Upper lobe of left lung (tissue), 6 donors: ENCODE data around the gene OAF. TPM values are rescaled to one million over a fixed set of nuclear protein-coding genes. Genes with fewer than 3 reads are reported as not detected.

Source experiments
- ATAC-seq, 2 donors: fragments of 200-7000 bp; cut with Tn5 transposase; one replicate each; pipeline ENCODE4 v1.9.1; 2022; ENCODE audit warnings: mild to moderate bottlenecking in 2 of 2, moderate library complexity in 2 of 2; ENCODE audit not compliant: low FRiP score in 2 of 2
- DNase-seq, 2 donors: peaks; one replicate each; pipeline ENCODE4 v3.0.0-alpha.2; 2019 to 2020
- H3K27ac ChIP-seq, 4 donors: fragments of 200-600 bp; sonication (generic); one replicate each; pipeline ENCODE4 v1.5.1; 2016 to 2019
- H3K27me3 ChIP-seq, 4 donors: fragments of 200-600 bp; sonication (generic); one replicate each; pipeline ENCODE4 v1.5.1; 2017 to 2019
- H3K36me3 ChIP-seq, 4 donors: fragments of 200-600 bp; sonication (generic); one replicate each; pipeline ENCODE4 v1.5.1; 2016 to 2019
- H3K4me1 ChIP-seq, 4 donors: fragments of 200-600 bp; sonication (generic); one replicate each; pipeline ENCODE4 v1.5.1; 2018 to 2019
- H3K4me3 ChIP-seq, 4 donors: fragments of 200-600 bp; sonication (generic); one replicate each; pipeline ENCODE4 v1.5.1; 2017 to 2019; ENCODE audit warnings: mild to moderate bottlenecking in 2 of 4, moderate library complexity in 1 of 4
- H3K9me3 ChIP-seq, 4 donors: fragments of 200-600 bp; sonication (generic); one replicate each; pipeline ENCODE4 v1.5.1; 2018 to 2019
- EP300 ChIP-seq, 4 donors: sonication (generic); formaldehyde crosslinking; IDR thresholded peaks; one replicate each; pipeline ENCODE4 v1.5.1; 2017; ENCODE audit warnings: antibody characterized with exemption in 4 of 4, control low read depth in 2 of 4
- POLR2A ChIP-seq, 4 donors: fragments of 450-650 bp; IDR thresholded peaks; one replicate each; pipeline ENCODE4 v1.5.1; 2016 to 2017; ENCODE audit warnings: antibody characterized with exemption in 4 of 4, mild to moderate bottlenecking in 2 of 4
- POLR2AphosphoS5 ChIP-seq, 2 donors: sonication (generic); formaldehyde crosslinking; IDR thresholded peaks; one replicate each; pipeline ENCODE4 v1.5.1; 2017; ENCODE audit warnings: antibody characterized with exemption in 2 of 2
- WGBS, 2 donors: methylation state at CpG; one replicate each; pipeline ENCODE4 v1.1.5; 2017 to 2018; 5-methylcytosine and 5-hydroxymethylcytosine counted together
- total RNA-seq, 6 donors: library from RNA; depleted of rRNA in 4 of 6; stranded (reverse); fragments of >200 nt in 4 of 6; gene quantifications; one replicate each; pipeline versions ENCODE4 v1.1.0 to v1.2.1, GENCODE V29; 2016 to 2021
- TF ChIP-seq, protein P1 (sequence below), 6 experiments: fragments of 450-650 bp in 4 of 6; fragments of 200-600 bp in 2 of 6; sonication (generic) in 2 of 6; IDR thresholded peaks; one replicate each; pipeline ENCODE4 v1.5.1; 2016 to 2019; ENCODE audit warnings: antibody characterized with exemption in 6 of 6
- donor health status: DM: no; HTN: no; CAD: no; lungs with moderate emphysema.
- donor health status: DM: no; HTN: yes; CAD: no; lungs with severe emphysema.

OAF gene
- total RNA-seq, 6 donors from 2014 or later = 5.1 to 41.6 (median 8.7) TPM

- no peaks in the 10 kb centered on the region for H3K27me3 ChIP-seq
- H3K9me3 ChIP-seq = no peaks in the 10 kb centered on the region
- H3K27ac ChIP-seq = peak overlapping the region in 3 of 4 donors; percentile 30 to 58 (median 34)
- ATAC-seq (no peak), DNase-seq (no peak)
- TF ChIP-seq, protein P1, sequence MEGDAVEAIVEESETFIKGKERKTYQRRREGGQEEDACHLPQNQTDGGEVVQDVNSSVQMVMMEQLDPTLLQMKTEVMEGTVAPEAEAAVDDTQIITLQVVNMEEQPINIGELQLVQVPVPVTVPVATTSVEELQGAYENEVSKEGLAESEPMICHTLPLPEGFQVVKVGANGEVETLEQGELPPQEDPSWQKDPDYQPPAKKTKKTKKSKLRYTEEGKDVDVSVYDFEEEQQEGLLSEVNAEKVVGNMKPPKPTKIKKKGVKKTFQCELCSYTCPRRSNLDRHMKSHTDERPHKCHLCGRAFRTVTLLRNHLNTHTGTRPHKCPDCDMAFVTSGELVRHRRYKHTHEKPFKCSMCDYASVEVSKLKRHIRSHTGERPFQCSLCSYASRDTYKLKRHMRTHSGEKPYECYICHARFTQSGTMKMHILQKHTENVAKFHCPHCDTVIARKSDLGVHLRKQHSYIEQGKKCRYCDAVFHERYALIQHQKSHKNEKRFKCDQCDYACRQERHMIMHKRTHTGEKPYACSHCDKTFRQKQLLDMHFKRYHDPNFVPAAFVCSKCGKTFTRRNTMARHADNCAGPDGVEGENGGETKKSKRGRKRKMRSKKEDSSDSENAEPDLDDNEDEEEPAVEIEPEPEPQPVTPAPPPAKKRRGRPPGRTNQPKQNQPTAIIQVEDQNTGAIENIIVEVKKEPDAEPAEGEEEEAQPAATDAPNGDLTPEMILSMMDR (IDR thresholded peaks at IDR 0.05) = no peak
- TF ChIP-seq POLR2AphosphoS5 (IDR thresholded peaks at IDR 0.05) (no peak), EP300 (IDR thresholded peaks at IDR 0.05) (no peak), POLR2A (IDR thresholded peaks at IDR 0.05) (no peak)
- no peaks in the 10 kb centered on the region for H3K36me3 ChIP-seq
- H3K4me3 ChIP-seq = no peak overlapping the region
- peaks cover 0 to 5% (median 1%) of the 10 kb centered on the region in 4 donors for H3K4me1 ChIP-seq
Measured at GRCh38 chr11:120186456-120186773, 24.4 kb upstream of the OAF start.

- peaks cover 0 to 5% (median 1%) of the 10 kb centered on the region in 4 donors for H3K4me1 ChIP-seq
- TF ChIP-seq, protein P1 (IDR thresholded peaks at IDR 0.05) = no peak
- TF ChIP-seq POLR2AphosphoS5 (IDR thresholded peaks at IDR 0.05) (no peak), EP300 (IDR thresholded peaks at IDR 0.05) (no peak), POLR2A (IDR thresholded peaks at IDR 0.05) (no peak)
- no peaks in the 10 kb centered on the region for H3K9me3 ChIP-seq
- DNase-seq (peak in 1 of 2 donors; percentile 19), ATAC-seq (no peak)
- H3K36me3 ChIP-seq = no peaks in the 10 kb centered on the region
- no peaks in the 10 kb centered on the region for H3K27me3 ChIP-seq
- peak overlapping the region in 3 of 4 donors; percentile 30 to 58 (median 34) for H3K27ac ChIP-seq
- WGBS, 2 donors = 67 to 68% methylated on average over 17 of the region's 17 CpGs
- H3K4me3 ChIP-seq = no peak overlapping the region
Measured at GRCh38 chr11:120186774-120187591, 23.8 kb upstream of the OAF start.

DNA sequence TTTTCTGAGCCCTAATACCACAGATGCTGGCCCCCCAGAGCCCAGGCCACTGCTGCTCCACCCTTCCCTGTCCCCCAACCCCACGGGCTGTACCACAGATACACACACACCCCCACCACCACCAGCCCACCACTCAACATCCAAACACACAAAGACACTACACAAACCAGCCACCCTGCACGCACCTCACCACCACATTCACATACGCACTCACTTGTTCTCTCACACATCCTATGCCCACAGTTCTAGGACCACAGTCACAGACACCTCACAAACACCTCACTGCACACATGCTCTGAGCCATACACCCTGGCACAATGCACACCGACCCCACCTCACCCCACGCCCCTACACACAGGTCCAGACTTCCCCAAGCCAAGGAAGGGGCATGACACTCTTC, 22.5 kb upstream of the OAF start:
- 89 to 93% methylated on average over 5 of the region's 5 CpGs for WGBS, 2 donors
- Histone ChIP-seq H3K4me3 (no peak overlapping the region), H3K9me3 (no peaks in the 10 kb centered on the region), H3K27me3 (no peaks in the 10 kb centered on the region), H3K4me1 (peaks cover 0 to 5% (median 1%) of the 10 kb centered on the region in 4 donors), H3K27ac (no peak overlapping the region), H3K36me3 (no peaks in the 10 kb centered on the region)
- ATAC-seq (no peak), DNase-seq (no peak)
- TF ChIP-seq POLR2A (IDR thresholded peaks at IDR 0.05) = no peak
- no peak for TF ChIP-seq POLR2AphosphoS5 (IDR thresholded peaks at IDR 0.05)
- no peak for TF ChIP-seq EP300 (IDR thresholded peaks at IDR 0.05)
- TF ChIP-seq, protein P1 (IDR thresholded peaks at IDR 0.05) = no peak

- Histone ChIP-seq H3K36me3 (no peaks in the 10 kb centered on the region), H3K27me3 (no peaks in the 10 kb centered on the region), H3K9me3 (no peaks in the 10 kb centered on the region), H3K27ac (no peak overlapping the region), H3K4me1 (peaks cover 0 to 5% (median 1%) of the 10 kb centered on the region in 4 donors), H3K4me3 (no peak overlapping the region)
- no peak for TF ChIP-seq EP300 (IDR thresholded peaks at IDR 0.05)
- TF ChIP-seq, protein P1 (IDR thresholded peaks at IDR 0.05) = no peak
- DNase-seq (no peak), ATAC-seq (no peak)
- 81 to 84% methylated on average over 4 of the region's 4 CpGs for WGBS, 2 donors
Measured at GRCh38 chr11:120188811-120189455, 21.9 kb upstream of the OAF start.
